Mononuclear cell (primary cell): Measurements from ENCODE around the gene CYFIP1. TPM values are rescaled to one million over a fixed set of nuclear protein-coding genes. Genes with fewer than 3 reads are reported as not detected.

ENCODE experiments used
- H3K27me3 ChIP-seq: 2 replicates; pipeline ENCODE4 v1.6.0; 2011; ENCODE audit warnings: low read length, control low read depth; ENCODE audit not compliant: insufficient read depth
- H3K4me1 ChIP-seq: 2 replicates; pipeline ENCODE4 v1.5.1; 2011; ENCODE audit warnings: mild to moderate bottlenecking, low read length, control low read depth; ENCODE audit not compliant: insufficient read depth
- H3K4me3 ChIP-seq: 2 replicates; pipeline ENCODE4 v1.5.1; 2011; ENCODE audit warnings: mild to moderate bottlenecking, low read length, moderate library complexity
- H3K9me3 ChIP-seq: 2 replicates; pipeline ENCODE4 v1.5.1; 2011; ENCODE audit warnings: low read depth, mild to moderate bottlenecking, control low read depth, low read length
- total RNA-seq: library from RNA; depleted of rRNA; stranded (reverse); fragments of >200 nt; gene quantifications from one replicate; pipeline ENCODE4 v1.2.3, GENCODE V29; 2012

The CYFIP1 gene
- total RNA-seq, 1 donor = 12.9 TPM

DNA sequence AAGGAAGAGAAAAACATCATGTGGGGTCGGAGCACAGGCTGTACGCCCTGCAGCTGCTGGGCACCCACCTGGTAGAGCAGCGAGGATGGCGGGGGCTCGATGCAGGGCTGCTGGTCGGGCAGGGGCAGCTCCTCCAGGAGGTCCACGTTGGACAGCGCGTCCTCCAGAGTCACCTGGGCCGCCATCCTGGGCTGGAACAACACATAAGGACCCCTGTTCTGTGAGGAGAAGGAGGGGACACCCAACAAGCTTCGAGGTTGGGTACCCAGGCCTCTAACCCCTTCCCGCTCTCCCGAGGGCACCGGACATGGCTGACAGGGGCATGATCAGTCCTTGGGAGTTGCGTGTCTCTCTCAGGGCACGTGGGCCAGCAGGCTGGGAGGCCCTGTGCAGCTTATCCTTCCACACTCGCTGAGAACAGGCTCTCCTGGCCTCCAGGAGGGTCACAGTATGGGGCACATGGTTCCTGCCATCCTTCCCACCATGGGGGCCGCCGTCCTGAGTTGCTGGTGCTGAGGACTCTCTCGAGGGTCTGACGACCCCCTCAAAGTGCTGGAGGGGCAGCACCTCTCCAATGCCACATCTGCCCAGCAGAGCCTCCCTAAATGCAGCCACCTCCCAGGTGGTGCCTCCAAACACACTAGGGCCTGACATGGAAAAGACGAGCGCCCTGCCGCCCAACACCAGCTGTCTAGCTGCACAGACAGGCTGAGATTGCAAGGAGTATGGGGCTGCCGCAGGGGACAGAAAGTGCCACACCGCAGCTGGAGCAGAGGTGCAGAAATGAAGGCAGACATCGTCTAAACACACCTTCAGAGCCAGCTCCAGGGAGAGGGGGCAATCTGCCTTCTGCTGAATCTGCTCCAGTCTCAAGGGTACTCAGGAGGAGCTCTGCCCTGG lies 32.8 kb downstream of the CYFIP1 start:
- no peak overlapping the region for H3K4me3 ChIP-seq
- peaks cover 6% of the 10 kb centered on the region for H3K4me1 ChIP-seq
- no peaks in the 10 kb centered on the region for H3K27me3 ChIP-seq
- H3K9me3 ChIP-seq = no peaks in the 10 kb centered on the region

DNA sequence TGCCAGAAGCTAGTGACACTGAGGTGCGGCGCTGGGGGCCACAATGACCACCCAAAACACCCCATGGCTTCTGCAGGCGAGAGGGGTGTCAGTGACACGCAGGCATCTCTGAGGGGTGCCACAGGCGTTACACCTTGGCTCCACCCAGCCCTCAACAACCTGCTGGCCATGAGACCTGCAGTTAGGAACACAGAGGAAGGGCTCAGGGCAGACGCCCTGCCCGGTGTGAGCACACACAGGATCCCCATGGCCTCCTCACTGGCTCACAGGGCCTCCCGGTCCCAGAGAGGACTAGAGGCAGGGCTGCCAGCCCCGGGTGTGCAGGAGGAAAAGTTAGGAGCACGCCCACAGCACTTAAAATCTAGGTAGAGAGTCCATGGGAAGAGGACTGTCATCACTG lies 35.1 kb downstream of the CYFIP1 start:
- Histone ChIP-seq H3K4me3 (no peak overlapping the region), H3K27me3 (no peaks in the 10 kb centered on the region), H3K4me1 (peaks cover 6% of the 10 kb centered on the region), H3K9me3 (no peaks in the 10 kb centered on the region)

DNA sequence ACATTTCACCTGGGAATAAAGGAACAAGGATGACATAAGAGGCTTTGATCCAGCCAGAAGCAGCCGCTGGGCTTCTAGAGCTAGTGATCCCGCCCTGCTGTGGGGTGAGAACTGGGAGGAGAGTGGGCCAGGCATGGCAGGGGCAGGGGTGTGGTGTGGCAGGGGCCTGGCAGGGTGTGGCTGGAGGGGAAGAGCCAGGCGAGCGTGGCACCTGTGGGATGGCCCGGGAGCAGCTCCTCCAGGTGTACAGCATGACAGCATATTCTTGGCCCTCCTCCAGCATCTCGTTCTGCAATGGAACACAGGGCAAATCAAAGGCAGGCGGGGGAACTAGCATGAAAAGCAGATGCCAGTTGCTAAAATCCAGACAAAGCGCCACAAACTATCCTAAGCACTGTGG lies 35.5 kb downstream of the CYFIP1 start:
- Histone ChIP-seq H3K4me1 (peaks cover 6% of the 10 kb centered on the region), H3K27me3 (no peaks in the 10 kb centered on the region), H3K9me3 (no peaks in the 10 kb centered on the region), H3K4me3 (no peak overlapping the region)

GRCh38 chr15:22942877-22943276 lies 37.3 kb downstream of the CYFIP1 start:
- Histone ChIP-seq H3K9me3 (no peaks in the 10 kb centered on the region), H3K4me1 (no peaks in the 10 kb centered on the region), H3K27me3 (no peaks in the 10 kb centered on the region), H3K4me3 (no peak overlapping the region)

GRCh38 chr15:22942306-22942855 lies 37.8 kb downstream of the CYFIP1 start:
- Histone ChIP-seq H3K9me3 (no peaks in the 10 kb centered on the region), H3K4me1 (no peaks in the 10 kb centered on the region), H3K4me3 (no peak overlapping the region), H3K27me3 (no peaks in the 10 kb centered on the region)

- H3K27me3 ChIP-seq = no peaks in the 10 kb centered on the region
- no peaks in the 10 kb centered on the region for H3K4me1 ChIP-seq
- H3K9me3 ChIP-seq = no peaks in the 10 kb centered on the region
- H3K4me3 ChIP-seq = no peak overlapping the region
Observed at GRCh38 chr15:22941179-22941578, 39.0 kb downstream of the CYFIP1 start.

- Histone ChIP-seq H3K9me3 (no peaks in the 10 kb centered on the region), H3K4me3 (no peak overlapping the region), H3K4me1 (no peaks in the 10 kb centered on the region), H3K27me3 (no peaks in the 10 kb centered on the region)
Observed at GRCh38 chr15:22939652-22940061, 40.5 kb downstream of the CYFIP1 start.

GRCh38 chr15:22939051-22939450 lies 41.1 kb downstream of the CYFIP1 start:
- Histone ChIP-seq H3K9me3 (no peaks in the 10 kb centered on the region), H3K27me3 (no peaks in the 10 kb centered on the region), H3K4me3 (no peak overlapping the region), H3K4me1 (no peaks in the 10 kb centered on the region)

GRCh38 chr15:22936577-22937472 lies 43.3 kb downstream of the CYFIP1 start:
- no peaks in the 10 kb centered on the region for H3K27me3 ChIP-seq

GRCh38 chr15:22933641-22934061 lies 46.5 kb downstream of the CYFIP1 start:
- H3K4me3 ChIP-seq = no peak overlapping the region

More at GRCh38 chr15:22936577-22937472, 43.3 kb downstream of the CYFIP1 start:
- no peak overlapping the region for H3K4me3 ChIP-seq
- no peaks in the 10 kb centered on the region for H3K4me1 ChIP-seq
- no peaks in the 10 kb centered on the region for H3K9me3 ChIP-seq

GRCh38 chr15:22931784-22932536 lies 48.2 kb downstream of the CYFIP1 start:
- H3K4me3 ChIP-seq = no peak overlapping the region
- H3K27me3 ChIP-seq = no peaks in the 10 kb centered on the region
- no peaks in the 10 kb centered on the region for H3K9me3 ChIP-seq
- H3K4me1 ChIP-seq = no peaks in the 10 kb centered on the region

More at GRCh38 chr15:22933641-22934061, 46.5 kb downstream of the CYFIP1 start:
- Histone ChIP-seq H3K9me3 (no peaks in the 10 kb centered on the region), H3K27me3 (no peaks in the 10 kb centered on the region), H3K4me1 (no peaks in the 10 kb centered on the region)

DNA sequence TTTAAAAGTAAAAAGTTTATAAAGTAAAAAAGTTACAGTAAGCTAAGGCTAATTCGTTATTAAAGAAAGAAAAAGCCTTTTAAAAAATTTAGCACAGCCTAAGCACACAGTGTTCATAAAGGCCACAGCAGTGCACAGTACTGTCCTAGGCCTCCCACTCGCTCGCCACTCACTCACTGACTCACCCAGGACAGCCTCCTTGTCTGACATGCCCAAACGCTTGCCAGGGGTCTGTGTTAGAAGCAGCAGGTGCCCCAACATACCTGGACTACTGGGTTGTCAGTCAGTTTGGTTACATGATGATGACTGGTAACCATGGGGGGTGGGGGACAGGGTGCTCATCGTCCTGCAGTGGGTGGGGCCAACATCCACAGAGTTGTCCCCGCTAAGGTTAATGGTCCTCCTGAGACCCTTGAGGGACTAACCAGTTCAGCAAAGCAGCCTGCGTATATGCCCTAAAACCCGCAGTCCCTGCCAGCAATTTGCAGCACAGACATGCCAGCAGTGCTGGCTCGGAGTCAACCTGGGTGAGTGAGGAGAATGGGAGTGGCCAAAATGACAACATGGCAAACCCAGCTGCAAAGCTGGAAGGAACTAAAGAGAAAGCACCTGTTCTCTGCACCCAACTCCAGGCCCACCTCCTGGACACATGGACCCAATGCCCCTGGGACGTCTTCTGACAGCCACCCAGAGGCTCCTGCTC lies 49.2 kb downstream of the CYFIP1 start:
- Histone ChIP-seq H3K4me3 (no peak overlapping the region), H3K9me3 (no peaks in the 10 kb centered on the region), H3K4me1 (no peaks in the 10 kb centered on the region), H3K27me3 (no peaks in the 10 kb centered on the region)

GRCh38 chr15:22927761-22928160 lies 52.4 kb downstream of the CYFIP1 start:
- no peaks in the 10 kb centered on the region for H3K9me3 ChIP-seq
- no peaks in the 10 kb centered on the region for H3K4me1 ChIP-seq
- no peaks in the 10 kb centered on the region for H3K27me3 ChIP-seq
- no peak overlapping the region for H3K4me3 ChIP-seq

GRCh38 chr15:22925875-22926274 lies 54.3 kb downstream of the CYFIP1 start:
- no peak overlapping the region for H3K4me3 ChIP-seq
- no peaks in the 10 kb centered on the region for H3K27me3 ChIP-seq
- H3K4me1 ChIP-seq = no peaks in the 10 kb centered on the region
- no peaks in the 10 kb centered on the region for H3K9me3 ChIP-seq
